Endothelial cell of umbilical vein (primary cell): ENCODE measurements around the gene SLC6A6. TPM values are rescaled to one million over a fixed set of nuclear protein-coding genes. Genes with fewer than 3 reads are reported as not detected.

Experiments used
- BruUV-seq: library from RNA; stranded (reverse); fragments of 400-500 nt; replicated peaks from 2 replicates; lab custom pipeline; 2021; lab: Mats Ljungman, UMichigan
- CTCF ChIA-PET: fragments of 300-600, 350-600 bp; sonication (Branson Sonifier 250); formaldehyde crosslinking; loops from one replicate; lab custom pipeline; 2021; ENCODE audit warnings: antibody characterized with exemption, inconsistent platforms; lab: Charles Lee
- POLR2A ChIA-PET: fragments of 300-600, 350-600 bp; sonication (Branson Sonifier 250); formaldehyde crosslinking; loops from one replicate; lab custom pipeline; 2021; ENCODE audit warnings: antibody characterized with exemption, inconsistent platforms; lab: Charles Lee
- DNase-seq: peaks from one replicate; pipeline ENCODE4 v3.0.0-alpha.2; 2011; ENCODE audit warnings: low read depth, low spot score
- FAIRE-seq: peaks from 2 replicates; lab custom pipeline; 2011; peaks lifted over from hg19 to GRCh38; lab: Jason Lieb, UNC
- H2AFZ ChIP-seq: 2 replicates; pipeline ENCODE4 v1.6.0; 2012; ENCODE audit warnings: low read depth, low read length, control low read depth, inconsistent platforms
- H3K27ac ChIP-seq: 2 replicates; pipeline ENCODE4 v1.5.1; 2011; ENCODE audit warnings: low read depth, mild to moderate bottlenecking, control low read depth, low read length, moderate library complexity; ENCODE audit not compliant: insufficient read depth
- H3K27me3 ChIP-seq, 2 experiments: 2 replicates each; pipeline versions ENCODE4 v1.6.0 to v1.6.1; 2011; ENCODE audit warnings: low read length in 2 of 2, mixed read lengths in 1 of 2; ENCODE audit not compliant: control insufficient read depth in 2 of 2, insufficient read depth in 2 of 2
- H3K36me3 ChIP-seq, 2 experiments: 2 replicates in 1 of 2; 3 replicates in 1 of 2; pipeline ENCODE4 v1.5.1; 2011; ENCODE audit warnings: low read length in 2 of 2, mild to moderate bottlenecking in 1 of 2, moderate library complexity in 1 of 2; ENCODE audit not compliant: control insufficient read depth in 2 of 2, insufficient read depth in 2 of 2; ENCODE audit errors: extremely low read depth in 1 of 2
- H3K4me1 ChIP-seq: 3 replicates; pipeline ENCODE4 v1.5.1; 2011; ENCODE audit warnings: mild to moderate bottlenecking, low read length; ENCODE audit not compliant: control insufficient read depth, insufficient read depth; ENCODE audit errors: extremely low read depth
- H3K4me2 ChIP-seq: 2 replicates; pipeline ENCODE4 v1.6.1; 2011; ENCODE audit warnings: low read length, control low read depth, mixed read lengths; ENCODE audit not compliant: insufficient read depth
- H3K4me3 ChIP-seq, 3 experiments: fragments of 200-600 bp in 1 of 3; sonication (generic), shearing (Covaris generic) in 1 of 3; replicated peaks in 1 of 3; 2 replicates each; pipeline ENCODE4 v1.5.1; 2011 to 2016; ENCODE audit warnings: control low read depth in 3 of 3, low read length in 3 of 3, mild to moderate bottlenecking in 2 of 3, inconsistent platforms in 1 of 3, low read depth in 1 of 3, moderate library complexity in 1 of 3; ENCODE audit not compliant: insufficient read depth in 1 of 3
- H3K79me2 ChIP-seq: 2 replicates; pipeline ENCODE4 v1.6.0; 2012; ENCODE audit warnings: low read length, inconsistent platforms; ENCODE audit not compliant: control insufficient read depth, insufficient read depth
- H3K9ac ChIP-seq: replicated peaks from 2 replicates; pipeline ENCODE3; 2011; ENCODE audit warnings: low read length, control low read depth; ENCODE audit not compliant: insufficient read depth; ENCODE audit errors: extremely low read depth
- H3K9me1 ChIP-seq: replicated peaks from 3 replicates; pipeline ENCODE4 v1.6.0; 2011; ENCODE audit warnings: mild to moderate bottlenecking, low read length; ENCODE audit not compliant: control insufficient read depth, insufficient read depth; ENCODE audit errors: extremely low read depth
- H3K9me3 ChIP-seq: replicated peaks from 2 replicates; pipeline ENCODE4 v1.5.1; 2012; ENCODE audit warnings: low read length, inconsistent platforms; ENCODE audit not compliant: control insufficient read depth, insufficient read depth
- H4K20me1 ChIP-seq: replicated peaks from 2 replicates; pipeline ENCODE3; 2011; ENCODE audit warnings: mild to moderate bottlenecking, low read length; ENCODE audit not compliant: control insufficient read depth, insufficient read depth; ENCODE audit errors: extremely low read depth
- CTCF ChIP-seq, 2 donors: IDR thresholded peaks; 1 replicate in 1 of 2; 2 replicates in 1 of 2; pipeline ENCODE4 v1.5.1; 2011; ENCODE audit warnings: low read length in 2 of 2, mild to moderate bottlenecking in 2 of 2, moderate library complexity in 2 of 2, control low read depth in 1 of 2, inconsistent platforms in 1 of 2, low read depth in 1 of 2; ENCODE audit not compliant: insufficient read depth in 1 of 2; ENCODE audit errors: extremely low read depth in 1 of 2
- EZH2 ChIP-seq: IDR thresholded peaks from 2 replicates; pipeline ENCODE4 v1.6.1; 2012; ENCODE audit warnings: borderline replicate concordance, low read depth, mild to moderate bottlenecking, moderate library complexity, low read length, inconsistent platforms; ENCODE audit not compliant: severe bottlenecking
- FOS ChIP-seq: IDR thresholded peaks from 2 replicates; pipeline ENCODE4 v1.6.1; 2011; ENCODE audit warnings: mild to moderate bottlenecking, low read length, moderate library complexity, borderline replicate concordance; ENCODE audit not compliant: insufficient read depth
- JUN ChIP-seq: IDR thresholded peaks from 2 replicates; pipeline ENCODE4 v1.6.1; 2011; ENCODE audit warnings: borderline replicate concordance, low read depth; ENCODE audit not compliant: insufficient read length, insufficient read depth
- MAX ChIP-seq: IDR thresholded peaks from 2 replicates; pipeline ENCODE4 v1.6.1; 2011; ENCODE audit not compliant: insufficient read depth, insufficient read length
- POLR2AphosphoS5 ChIP-seq: IDR thresholded peaks from 2 replicates; pipeline ENCODE4 v1.6.1; 2012; ENCODE audit warnings: low read depth, mild to moderate bottlenecking, control low read depth, low read length, moderate library complexity; ENCODE audit not compliant: insufficient read depth
- dilution Hi-C: fragments of 300-500 bp; cut with MboI; formaldehyde crosslinking; loops from one replicate; pipeline ENCODE4 v1.15.0; 2019; ENCODE audit warnings: low sequenced_read_pairs; ENCODE audit not compliant: extremely low pct_ligation_motif_present
- intact Hi-C: fragments of 100-400 bp; cut with micrococcal nuclease; formaldehyde crosslinking; loops from one replicate; pipeline ENCODE4 v1.10.0; 2022
- polyA plus RNA-seq, 4 experiments: library from polyadenylated mRNA; depleted of rRNA in 3 of 4; stranded (reverse) in 3 of 4; unstranded in 1 of 4; fragments of >200 nt; gene quantifications; 2 replicates each; pipeline versions ENCODE4 v1.2.1 to v1.2.3, GENCODE V29; 2011 to 2012; ENCODE audit warnings: missing spikeins in 1 of 4
- total RNA-seq: library from RNA; stranded (reverse); gene quantifications from 2 replicates; pipeline ENCODE4 v1.2.3, GENCODE V29; 2021

The SLC6A6 gene
- total and polyA plus RNA-seq, 2 donors (not counting 3 experiments of a cell fraction or from before 2014, with no cell fraction given): 25.7 to 38.0 TPM

GRCh38 chr3:14486460-14486859, 84.1 kb downstream of the SLC6A6 start:
- ChIA-PET CTCF (interaction anchor here (1.6 to 1.7 kb wide), 2 partner anchors 23 to 25 kb away, joined by 5 to 6 read pairs; no protein-coding TSS in a partner anchor), POLR2A (no interaction called here)
- Histone ChIP-seq H3K9me3 (no peaks in the 10 kb centered on the region), H3K9ac (no peak overlapping the region), H3K27me3 (no peaks in the 10 kb centered on the region), H3K4me3 (no peak overlapping the region), H3K4me2 (no peak overlapping the region), H3K79me2 (no peaks in the 10 kb centered on the region), H3K4me1 (peaks cover 12% of the 10 kb centered on the region), H3K27ac (no peak overlapping the region), H4K20me1 (no peaks in the 10 kb centered on the region), H3K36me3 (peaks cover 3 to 5% of the 10 kb centered on the region in 2 experiments), H3K9me1 (no peaks in the 10 kb centered on the region), H2AFZ (no peak overlapping the region)
- TF ChIP-seq JUN: no peak
- no peak for TF ChIP-seq EZH2
- no peak for TF ChIP-seq MAX
- TF ChIP-seq POLR2AphosphoS5: no peak
- TF ChIP-seq FOS: no peak
- TF ChIP-seq CTCF (IDR thresholded peaks at IDR 0.05; ENCODE audit: extremely low read depth in 1 of 2, insufficient read depth in 1 of 2, low read depth in 1 of 2, low read length in 2 of 2): no peak
- intact Hi-C loops (no loop called here), dilution Hi-C loops (no loop called here)
- no peak for DNase-seq
- no TSS peak for BruUV-seq
- FAIRE-seq: no peak
